ENCODE data around the gene COL19A1. TPM values are rescaled to one million over a fixed set of nuclear protein-coding genes. Genes with fewer than 3 reads are reported as not detected.

Gene COL19A1
- total RNA-seq, 2 experiments from 2014 or later = not detected

DNA sequence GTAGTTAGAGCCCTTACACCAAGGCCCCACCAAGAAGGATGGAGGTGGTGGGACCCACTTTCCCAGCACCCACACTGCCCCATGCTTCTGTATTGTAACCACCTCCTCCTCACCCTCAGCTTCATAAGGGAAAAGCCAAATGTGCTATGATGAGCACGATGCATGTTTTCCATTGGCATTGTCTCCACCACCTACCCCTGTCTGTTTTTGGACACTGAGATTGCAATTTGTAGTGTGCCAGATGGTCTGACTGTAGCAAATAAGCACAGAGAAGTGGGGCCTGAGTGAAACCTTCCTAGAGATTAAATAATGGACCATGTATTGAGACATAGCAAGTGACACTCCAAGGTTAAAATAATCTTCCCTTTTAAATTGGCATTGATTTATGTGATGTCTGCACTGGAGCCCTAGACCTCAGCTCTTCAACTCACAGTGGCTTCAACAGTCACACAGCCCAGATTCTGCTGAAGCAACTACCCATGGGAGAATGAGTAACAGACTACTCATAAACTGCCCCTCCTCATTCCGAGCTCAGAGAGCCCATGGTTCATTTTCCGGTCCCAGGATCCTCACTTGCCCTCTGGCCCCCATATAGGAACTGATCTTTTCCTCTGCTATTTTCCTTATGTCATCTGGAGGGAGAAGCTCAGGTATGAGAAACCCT lies 258.7 kb downstream of the COL19A1 start:
- no peak overlapping the region for H3K4me3 Mint-ChIP-seq
- H3K27ac Mint-ChIP-seq = no peak overlapping the region
- ATAC-seq = no peak
- ChIA-PET CTCF (no interaction called here), POLR2A (no interaction called here)
- DNase-seq = no peak
- H3K9me3 Mint-ChIP-seq (ENCODE audit: insufficient read depth) = no peaks in the 10 kb centered on the region
- H3K36me3 Mint-ChIP-seq (ENCODE audit: low read depth) = no peaks in the 10 kb centered on the region
- H3K27me3 Mint-ChIP-seq (ENCODE audit: low read depth) = no peaks in the 10 kb centered on the region
- no peaks in the 10 kb centered on the region for H3K4me1 Mint-ChIP-seq (ENCODE audit: low read depth)

DNA sequence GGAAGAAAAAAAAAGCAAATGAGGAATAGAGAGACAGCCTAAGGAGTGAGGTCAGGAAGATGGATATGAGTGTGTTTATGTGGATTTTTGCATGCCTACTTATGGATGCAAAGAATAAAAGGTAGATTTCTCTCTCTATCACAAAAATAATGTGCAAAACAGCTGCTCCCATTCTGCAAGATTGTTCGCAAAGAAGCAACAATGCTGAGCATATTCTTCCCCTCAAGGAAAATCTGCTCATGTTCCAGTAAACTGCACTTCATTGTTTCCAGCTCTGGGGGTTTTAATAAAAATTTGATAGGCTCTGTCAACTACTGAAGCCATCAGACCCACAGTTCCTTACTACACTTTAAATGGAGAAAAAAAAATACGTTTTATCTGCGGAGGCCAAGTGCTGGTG lies 259.2 kb downstream of the COL19A1 start:
- CTCF ChIA-PET = no interaction called here

DNA sequence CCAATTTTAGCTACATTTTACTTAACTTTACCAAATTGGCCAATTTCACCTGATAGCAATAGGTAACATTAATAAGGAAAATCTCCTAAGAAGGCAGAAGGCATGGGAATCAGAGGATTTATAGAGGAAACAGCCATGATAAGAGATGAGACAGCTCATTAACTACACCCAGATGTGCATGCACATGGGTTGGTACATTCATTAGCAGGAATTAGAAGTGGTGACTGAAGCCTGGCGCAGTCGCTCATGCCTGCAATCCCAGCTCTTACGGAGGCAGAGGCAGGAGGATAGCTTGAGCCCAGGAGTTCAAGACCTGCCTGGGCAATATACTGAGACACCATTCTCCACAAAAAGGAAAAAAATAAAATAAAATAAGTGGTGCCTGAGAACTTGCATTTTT lies 263.0 kb downstream of the COL19A1 start:
- DNase-seq (no peak), ATAC-seq (no peak)
- ChIA-PET POLR2A (no interaction called here), CTCF (no interaction called here)
- Mint-ChIP-seq H3K9me3 (ENCODE audit: insufficient read depth) (no peaks in the 10 kb centered on the region), H3K27ac (no peak overlapping the region), H3K4me3 (no peak overlapping the region), H3K4me1 (ENCODE audit: low read depth) (no peaks in the 10 kb centered on the region), H3K27me3 (ENCODE audit: low read depth) (no peaks in the 10 kb centered on the region), H3K36me3 (ENCODE audit: low read depth) (no peaks in the 10 kb centered on the region)

More for the DNA sequence above, 259.2 kb downstream of the COL19A1 start:
- POLR2A ChIA-PET = no interaction called here
- H3K9me3 Mint-ChIP-seq (ENCODE audit: insufficient read depth) = no peaks in the 10 kb centered on the region
- no peak overlapping the region for H3K4me3 Mint-ChIP-seq
- no peak for DNase-seq
- no peaks in the 10 kb centered on the region for H3K36me3 Mint-ChIP-seq (ENCODE audit: low read depth)
- ATAC-seq = no peak
- no peak overlapping the region for H3K27ac Mint-ChIP-seq
- H3K27me3 Mint-ChIP-seq (ENCODE audit: low read depth) = no peaks in the 10 kb centered on the region
- no peaks in the 10 kb centered on the region for H3K4me1 Mint-ChIP-seq (ENCODE audit: low read depth)

DNA sequence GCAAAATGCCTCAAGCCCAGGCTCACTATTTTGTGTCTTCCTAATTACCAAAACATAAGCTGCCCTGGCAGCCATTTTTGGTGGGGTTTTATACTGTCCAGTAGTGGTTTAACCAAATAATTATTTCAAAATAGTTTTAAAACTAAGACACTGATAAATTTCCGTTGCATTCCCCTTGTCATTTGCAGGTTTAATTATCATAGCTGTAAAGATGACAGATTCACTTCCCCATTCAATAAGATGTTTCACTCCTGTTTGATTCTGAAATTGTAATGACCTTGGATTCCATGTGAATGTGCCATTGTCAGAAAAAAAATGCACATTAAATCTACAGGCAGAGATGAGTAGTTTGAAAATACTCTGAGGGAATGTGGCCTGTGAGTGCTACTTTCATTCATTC lies 264.5 kb downstream of the COL19A1 start:
- Mint-ChIP-seq H3K4me3 (no peak overlapping the region), H3K4me1 (ENCODE audit: low read depth) (no peaks in the 10 kb centered on the region), H3K27ac (no peak overlapping the region), H3K27me3 (ENCODE audit: low read depth) (no peaks in the 10 kb centered on the region), H3K9me3 (ENCODE audit: insufficient read depth) (no peaks in the 10 kb centered on the region), H3K36me3 (ENCODE audit: low read depth) (no peaks in the 10 kb centered on the region)
- ChIA-PET CTCF (no interaction called here), POLR2A (no interaction called here)
- no peak for DNase-seq
- no peak for ATAC-seq

DNA sequence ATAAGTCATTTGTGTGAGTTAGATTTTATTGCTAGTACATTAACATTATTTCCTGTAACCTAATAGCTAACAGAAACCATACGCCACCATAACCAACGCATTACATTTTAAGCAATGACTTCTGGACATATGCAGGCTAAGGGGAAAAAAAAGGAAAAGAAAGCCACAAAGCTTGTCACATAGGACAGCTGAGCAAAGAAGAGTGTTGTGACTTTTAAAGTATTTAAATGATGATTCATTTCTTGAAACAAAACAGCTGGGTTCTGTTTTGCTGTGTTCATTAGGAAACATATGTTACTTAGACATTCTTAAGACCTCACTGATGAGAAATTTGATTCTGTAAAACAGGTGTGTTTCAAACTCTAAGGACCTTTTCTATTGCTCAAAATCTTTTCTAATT lies 265.2 kb downstream of the COL19A1 start:
- CTCF ChIA-PET = no interaction called here
- H3K27ac Mint-ChIP-seq = no peak overlapping the region
- H3K4me1 Mint-ChIP-seq (ENCODE audit: low read depth) = no peaks in the 10 kb centered on the region
- DNase-seq = no peak
- ATAC-seq = no peak
- no peaks in the 10 kb centered on the region for H3K9me3 Mint-ChIP-seq (ENCODE audit: insufficient read depth)
- H3K4me3 Mint-ChIP-seq = no peak overlapping the region
- POLR2A ChIA-PET = no interaction called here
- H3K27me3 Mint-ChIP-seq (ENCODE audit: low read depth) = no peaks in the 10 kb centered on the region
- no peaks in the 10 kb centered on the region for H3K36me3 Mint-ChIP-seq (ENCODE audit: low read depth)

DNA sequence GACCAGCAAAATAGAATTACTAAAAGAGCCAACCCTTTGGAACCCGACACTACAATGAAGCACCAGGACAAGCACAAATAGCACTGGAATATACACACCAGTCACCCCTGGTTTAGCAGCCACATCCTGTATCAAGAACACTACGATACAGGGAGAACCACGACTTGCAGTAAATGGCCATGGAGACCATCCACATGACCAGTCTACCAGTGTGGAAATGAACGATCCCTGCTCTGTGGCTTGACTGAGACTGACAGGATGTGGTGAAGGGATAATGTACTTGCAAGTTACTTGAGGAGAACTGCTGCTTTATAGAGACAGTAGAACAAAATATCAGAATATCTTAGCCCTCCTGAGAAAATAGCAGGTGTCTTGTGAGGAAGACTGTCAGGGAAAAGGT lies 266.9 kb downstream of the COL19A1 start:
- CTCF ChIA-PET = no interaction called here
- Mint-ChIP-seq H3K36me3 (ENCODE audit: low read depth) (no peaks in the 10 kb centered on the region), H3K4me3 (no peak overlapping the region), H3K4me1 (ENCODE audit: low read depth) (no peaks in the 10 kb centered on the region), H3K27ac (no peak overlapping the region), H3K9me3 (ENCODE audit: insufficient read depth) (no peaks in the 10 kb centered on the region), H3K27me3 (ENCODE audit: low read depth) (peaks cover 3% of the 10 kb centered on the region)
- DNase-seq = no peak
- POLR2A ChIA-PET = no interaction called here
- ATAC-seq = no peak

DNA sequence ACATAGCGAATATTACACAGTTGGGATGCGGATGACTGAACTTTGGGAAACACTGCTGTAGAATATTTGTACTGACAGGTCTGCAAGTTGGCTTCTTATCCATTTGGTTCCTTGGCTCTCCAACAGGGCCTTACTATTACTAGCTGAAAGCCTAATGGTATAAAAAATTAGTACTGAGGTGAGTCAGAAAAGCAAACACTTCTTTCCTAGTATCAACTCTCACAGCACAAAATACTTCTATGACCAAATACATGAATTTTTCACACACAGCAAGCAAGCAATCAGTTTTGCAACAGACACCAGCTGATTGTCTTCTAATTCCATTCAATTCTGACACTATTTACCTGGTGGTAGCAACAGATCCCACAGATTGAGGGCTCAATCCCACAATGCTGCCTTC lies 268.2 kb downstream of the COL19A1 start:
- DNase-seq (no peak), ATAC-seq (no peak)
- Mint-ChIP-seq H3K27ac (no peak overlapping the region), H3K36me3 (ENCODE audit: low read depth) (no peaks in the 10 kb centered on the region), H3K4me3 (no peak overlapping the region), H3K27me3 (ENCODE audit: low read depth) (peaks cover 3% of the 10 kb centered on the region), H3K9me3 (ENCODE audit: insufficient read depth) (no peaks in the 10 kb centered on the region), H3K4me1 (ENCODE audit: low read depth) (no peaks in the 10 kb centered on the region)
- CTCF ChIA-PET = no interaction called here
- POLR2A ChIA-PET = no interaction called here

DNA sequence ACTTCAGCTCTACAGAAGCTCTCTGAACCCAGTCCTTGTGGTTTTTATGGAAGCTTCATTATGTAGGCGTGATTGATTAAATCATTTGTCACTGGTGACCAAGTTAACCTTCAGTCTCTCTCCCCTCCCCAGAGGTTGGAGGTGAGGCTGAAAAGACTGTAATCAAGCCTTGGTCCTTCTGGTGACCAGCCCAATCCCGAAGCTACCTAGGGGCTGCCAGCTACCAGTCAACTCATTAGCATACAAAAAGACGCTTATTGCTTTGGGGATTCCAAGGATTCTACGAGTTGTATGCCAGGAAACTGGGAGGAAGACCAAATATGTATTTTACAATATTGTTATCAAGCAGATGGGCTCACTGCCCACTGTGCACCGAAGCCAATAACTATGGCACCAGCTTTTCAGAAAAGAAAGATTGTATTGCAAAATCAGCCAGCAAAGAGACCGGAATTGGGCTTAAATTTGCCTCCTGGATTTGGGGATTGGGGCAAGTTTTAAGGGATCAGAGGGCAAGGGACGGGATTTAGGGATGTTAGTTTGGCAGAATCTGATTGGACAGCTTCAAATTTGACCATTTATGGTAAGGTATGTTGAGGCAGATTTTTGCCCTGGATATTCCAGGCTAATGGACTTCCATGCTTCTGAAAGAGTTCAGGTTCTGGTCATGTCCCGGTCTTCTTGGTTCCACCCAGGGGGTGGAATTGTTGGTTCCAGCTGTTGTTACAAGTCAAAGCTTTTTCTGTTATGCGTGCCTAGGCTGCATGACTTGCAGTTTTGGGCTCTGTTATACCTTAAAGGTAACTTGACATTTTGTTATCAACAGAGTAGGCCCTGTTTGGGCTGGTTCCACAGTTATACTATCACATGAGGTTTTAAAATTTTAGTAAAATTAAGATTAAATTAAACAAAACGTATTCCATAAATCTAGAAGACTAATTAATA lies 269.1 kb downstream of the COL19A1 start:
- ChIA-PET POLR2A (no interaction called here), CTCF (no interaction called here)
- Mint-ChIP-seq H3K27me3 (ENCODE audit: low read depth) (peaks cover 3% of the 10 kb centered on the region), H3K27ac (no peak overlapping the region), H3K4me1 (ENCODE audit: low read depth) (no peaks in the 10 kb centered on the region), H3K36me3 (ENCODE audit: low read depth) (no peaks in the 10 kb centered on the region), H3K4me3 (no peak overlapping the region), H3K9me3 (ENCODE audit: insufficient read depth) (no peaks in the 10 kb centered on the region)
- ATAC-seq (no peak), DNase-seq (no peak)

DNA sequence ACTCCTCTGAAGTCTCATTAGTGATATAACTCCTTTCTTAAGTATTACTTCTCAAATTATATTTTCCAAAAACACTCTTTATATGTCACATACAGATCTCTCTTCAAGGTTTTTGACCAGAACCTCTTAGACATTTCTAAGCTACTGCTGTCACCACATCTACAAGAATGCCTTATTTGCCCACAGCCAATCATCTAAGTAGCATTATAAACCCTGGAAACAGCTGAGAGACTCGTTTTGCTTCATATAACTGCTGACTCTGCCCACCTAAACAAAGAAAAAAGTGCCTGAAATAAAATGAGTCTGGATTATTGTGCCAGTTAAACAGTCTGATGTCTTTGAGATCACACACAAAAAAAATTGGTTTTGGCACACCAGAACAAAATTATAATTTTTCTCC lies 270.6 kb downstream of the COL19A1 start:
- Mint-ChIP-seq H3K4me1 (ENCODE audit: low read depth) (no peaks in the 10 kb centered on the region), H3K27ac (no peak overlapping the region), H3K9me3 (ENCODE audit: insufficient read depth) (no peaks in the 10 kb centered on the region), H3K4me3 (no peak overlapping the region), H3K36me3 (ENCODE audit: low read depth) (no peaks in the 10 kb centered on the region), H3K27me3 (ENCODE audit: low read depth) (peaks cover 3% of the 10 kb centered on the region)
- POLR2A ChIA-PET = no interaction called here
- CTCF ChIA-PET = no interaction called here
- no peak for ATAC-seq
- no peak for DNase-seq

DNA sequence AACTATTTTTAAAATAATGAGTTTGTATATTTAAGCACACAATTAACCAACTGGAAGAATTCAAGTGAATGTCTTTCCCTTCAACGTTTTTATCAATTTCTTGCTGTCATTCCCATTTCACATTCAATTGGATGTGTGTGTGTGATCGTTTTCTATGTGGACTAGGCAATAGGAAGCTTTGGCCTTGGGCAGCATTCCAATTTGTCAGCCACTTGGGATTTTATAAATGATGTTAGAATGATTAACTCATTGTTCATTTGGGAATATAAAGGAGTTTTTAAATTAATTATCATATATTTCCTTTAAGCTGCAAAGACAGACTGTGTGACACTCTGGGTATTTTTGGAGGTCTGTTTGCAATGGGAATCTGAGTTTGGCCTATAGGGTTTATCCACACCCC lies 274.1 kb downstream of the COL19A1 start:
- H3K4me3 Mint-ChIP-seq = no peak overlapping the region
- DNase-seq (no peak), ATAC-seq (no peak)
- CTCF ChIA-PET = no interaction called here
- no peak overlapping the region for H3K27ac Mint-ChIP-seq
- no peaks in the 10 kb centered on the region for H3K4me1 Mint-ChIP-seq (ENCODE audit: low read depth)
- no peaks in the 10 kb centered on the region for H3K9me3 Mint-ChIP-seq (ENCODE audit: insufficient read depth)
- peaks cover 3% of the 10 kb centered on the region for H3K27me3 Mint-ChIP-seq (ENCODE audit: low read depth)
- H3K36me3 Mint-ChIP-seq (ENCODE audit: low read depth) = no peaks in the 10 kb centered on the region
- POLR2A ChIA-PET = no interaction called here

DNA sequence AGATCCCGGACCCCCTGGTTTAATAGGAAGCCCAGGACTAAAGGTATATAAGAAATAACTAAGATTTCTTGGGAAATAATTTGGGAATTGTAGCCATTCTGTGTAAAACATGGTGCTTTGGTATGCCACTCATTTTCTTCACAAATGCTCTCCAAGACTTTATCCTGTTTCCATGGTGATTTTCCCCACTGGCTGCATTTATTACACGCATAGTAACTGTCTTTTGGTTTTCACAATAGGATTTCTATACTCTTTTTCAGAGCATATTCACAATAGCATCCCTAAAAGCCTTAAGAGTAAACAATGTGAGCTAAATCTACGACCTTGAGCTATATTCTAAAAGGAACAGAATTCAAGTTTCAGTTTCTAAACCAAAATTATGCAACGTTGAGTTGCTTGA lies 275.7 kb downstream of the COL19A1 start:
- no peak for ATAC-seq
- Mint-ChIP-seq H3K27ac (no peak overlapping the region), H3K4me1 (ENCODE audit: low read depth) (no peaks in the 10 kb centered on the region), H3K9me3 (ENCODE audit: insufficient read depth) (no peaks in the 10 kb centered on the region), H3K36me3 (ENCODE audit: low read depth) (no peaks in the 10 kb centered on the region), H3K4me3 (no peak overlapping the region), H3K27me3 (ENCODE audit: low read depth) (peaks cover 3% of the 10 kb centered on the region)
- ChIA-PET CTCF (no interaction called here), POLR2A (no interaction called here)
- DNase-seq = no peak

DNA sequence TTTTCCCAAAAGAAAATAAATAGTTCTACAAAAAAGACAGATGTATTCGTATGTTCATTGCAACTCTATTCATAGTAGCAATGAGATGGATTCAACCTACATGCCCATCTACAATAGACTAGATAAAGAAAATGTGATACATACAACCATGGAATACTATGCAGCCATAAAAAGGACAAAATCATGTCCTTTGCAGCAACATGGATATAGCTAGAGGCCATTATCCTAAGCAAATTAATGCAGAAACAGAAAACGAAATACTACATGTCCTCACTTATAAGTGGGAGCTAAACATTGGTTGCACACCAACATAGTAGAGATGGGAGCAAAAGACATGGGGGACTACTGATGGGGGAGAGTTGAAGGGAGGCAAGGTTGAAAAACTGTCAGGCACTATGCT lies 278.8 kb downstream of the COL19A1 start:
- CTCF ChIA-PET = no interaction called here
- POLR2A ChIA-PET = no interaction called here
- no peaks in the 10 kb centered on the region for H3K27me3 Mint-ChIP-seq (ENCODE audit: low read depth)

More for the DNA sequence above, 278.8 kb downstream of the COL19A1 start:
- ATAC-seq (no peak), DNase-seq (no peak)
- Mint-ChIP-seq H3K4me3 (no peak overlapping the region), H3K36me3 (ENCODE audit: low read depth) (no peaks in the 10 kb centered on the region), H3K27ac (no peak overlapping the region), H3K9me3 (ENCODE audit: insufficient read depth) (no peaks in the 10 kb centered on the region), H3K4me1 (ENCODE audit: low read depth) (no peaks in the 10 kb centered on the region)
